A673 (cell line): ENCODE data around the gene PSMC2. TPM values are rescaled to one million over a fixed set of nuclear protein-coding genes. Genes with fewer than 3 reads are reported as not detected.

Experiments
- BruUV-seq: library from RNA; stranded (reverse); fragments of 400-500 nt; replicated peaks from 2 replicates; lab custom pipeline; 2021; lab: Mats Ljungman, UMichigan
- CTCF ChIA-PET: fragments of 300-600 bp; sonication (Branson Sonifier 250); formaldehyde crosslinking; loops from one replicate; lab custom pipeline; 2022; ENCODE audit warnings: antibody characterized with exemption; lab: Charles Lee
- POLR2A ChIA-PET: fragments of 300-600 bp; sonication (Branson Sonifier 250); formaldehyde crosslinking; loops from one replicate; lab custom pipeline; 2022; ENCODE audit warnings: antibody characterized with exemption; ENCODE audit not compliant: low non-redundant PET; lab: Charles Lee
- DNase-seq: peaks from one replicate; pipeline ENCODE4 v3.0.0-alpha.2; 2015; ENCODE audit warnings: low spot score
- H3K27ac ChIP-seq: fragments of 200-600 bp; sonication (generic); 2 replicates; pipeline ENCODE4 v1.5.1; 2016; ENCODE audit warnings: mixed run types, low read depth, mild to moderate bottlenecking, mixed read lengths, antibody characterized with exemption, low read length; ENCODE audit not compliant: poor library complexity, severe bottlenecking
- H3K27me3 ChIP-seq: fragments of 200-600 bp; sonication (generic); replicated peaks from 2 replicates; pipeline ENCODE4 v1.6.1; 2017; ENCODE audit warnings: mixed run types, low read depth, mild to moderate bottlenecking, mixed read lengths, antibody characterized with exemption, low read length; ENCODE audit not compliant: insufficient read depth, poor library complexity
- H3K36me3 ChIP-seq: fragments of 200-600 bp; sonication (generic); 2 replicates; pipeline ENCODE4 v1.6.1; 2016; ENCODE audit warnings: mixed run types, mild to moderate bottlenecking, mixed read lengths, antibody characterized with exemption, low read length; ENCODE audit not compliant: insufficient read depth, poor library complexity, severe bottlenecking
- H3K4me1 ChIP-seq: fragments of 200-600 bp; sonication (generic); 2 replicates; pipeline ENCODE4 v1.6.1; 2017; ENCODE audit warnings: mixed run types, mild to moderate bottlenecking, mixed read lengths, antibody characterized with exemption, low read length; ENCODE audit not compliant: insufficient read depth, poor library complexity, severe bottlenecking
- H3K4me3 ChIP-seq: fragments of 200-600 bp; sonication (generic); 2 replicates; pipeline ENCODE4 v1.5.1; 2016; ENCODE audit warnings: low read depth, mixed run types, mild to moderate bottlenecking, mixed read lengths, low read length; ENCODE audit not compliant: poor library complexity, severe bottlenecking
- H3K9me3 ChIP-seq: fragments of 200-600 bp; sonication (generic); 2 replicates; pipeline ENCODE4 v1.6.1; 2016; ENCODE audit warnings: mixed run types, low read depth, mild to moderate bottlenecking, mixed read lengths, antibody characterized with exemption, low read length; ENCODE audit not compliant: poor library complexity, severe bottlenecking
- CTCF ChIP-seq: fragments of 300-800, 200-600 bp; sonication (generic); conservative IDR thresholded peaks from 2 replicates; pipeline ENCODE4 v1.5.1; 2017; ENCODE audit warnings: low read depth, mild to moderate bottlenecking, antibody characterized with exemption, low read length, moderate library complexity, mixed read lengths
- EZH2 ChIP-seq: fragments of 200-600 bp; sonication (generic); IDR thresholded peaks from 2 replicates; pipeline ENCODE4 v1.6.1; 2017; ENCODE audit warnings: borderline replicate concordance, low read depth, mild to moderate bottlenecking, mixed read lengths, antibody characterized with exemption, low read length; ENCODE audit not compliant: poor library complexity, severe bottlenecking
- intact Hi-C: fragments of 100-400 bp; cut with micrococcal nuclease; formaldehyde crosslinking; loops from one replicate; pipeline ENCODE4 v1.10.0; 2022; ENCODE audit not compliant: unreplicated experiment
- total RNA-seq: library from RNA; stranded (reverse); gene quantifications from 2 replicates; pipeline ENCODE4 v1.2.3, GENCODE V29; 2021

Gene PSMC2
- total RNA-seq, 1 experiment from 2014 or later: 333 TPM

- TF ChIP-seq EZH2 (no peak), CTCF (no peak)
- CTCF ChIA-PET: no interaction called here
- POLR2A ChIA-PET: no interaction called here
- Histone ChIP-seq H3K4me3 (no peak overlapping the region), H3K9me3 (no peaks in the 10 kb centered on the region), H3K27me3 (no peaks in the 10 kb centered on the region), H3K36me3 (no peaks in the 10 kb centered on the region), H3K4me1 (no peaks in the 10 kb centered on the region), H3K27ac (no peak overlapping the region)
- DNase-seq: no peak
- no TSS peak for BruUV-seq
- intact Hi-C loops: no loop called here
Measured at GRCh38 chr7:103391976-103392375, 44.5 kb downstream of the PSMC2 start.

- no peak overlapping the region for H3K4me3 ChIP-seq
- ChIA-PET CTCF (no interaction called here), POLR2A (no interaction called here)
- H3K4me1 ChIP-seq: no peaks in the 10 kb centered on the region
- no peaks in the 10 kb centered on the region for H3K27me3 ChIP-seq
- no peak overlapping the region for H3K27ac ChIP-seq
- intact Hi-C loops: no loop called here
- H3K9me3 ChIP-seq: no peaks in the 10 kb centered on the region
- H3K36me3 ChIP-seq: no peaks in the 10 kb centered on the region
- no peak for TF ChIP-seq EZH2
- no peak for TF ChIP-seq CTCF
- BruUV-seq: no TSS peak
- DNase-seq: no peak
Measured at GRCh38 chr7:103394566-103394965, 47.1 kb downstream of the PSMC2 start.

GRCh38 chr7:103395071-103395470, 47.6 kb downstream of the PSMC2 start:
- Histone ChIP-seq H3K36me3 (no peaks in the 10 kb centered on the region), H3K4me3 (no peak overlapping the region), H3K27me3 (no peaks in the 10 kb centered on the region), H3K4me1 (no peaks in the 10 kb centered on the region), H3K9me3 (no peaks in the 10 kb centered on the region), H3K27ac (no peak overlapping the region)
- CTCF ChIA-PET: interaction anchor here (0.6 kb wide), 1 partner anchor 575 kb away, joined by 3 read pairs; no protein-coding TSS in a partner anchor
- POLR2A ChIA-PET: no interaction called here
- no TSS peak for BruUV-seq
- no peak for DNase-seq
- intact Hi-C loops: no loop called here
- TF ChIP-seq CTCF (no peak), EZH2 (no peak)
